Keratinocyte (primary cell): ENCODE measurements around the gene ARMC3.

Experiments used
- EZH2 ChIP-seq: IDR thresholded peaks from one replicate; pipeline ENCODE4 v1.6.1; 2012; ENCODE audit warnings: inconsistent platforms, mild to moderate bottlenecking, low read length, moderate library complexity
- TF ChIP-seq, protein P1 (sequence below), 3 experiments: IDR thresholded peaks in 1 of 3; conservative IDR thresholded peaks in 1 of 3; optimal IDR thresholded peaks in 1 of 3; 2 replicates in 2 of 3; 3 replicates in 1 of 3; pipeline versions ENCODE3 to v1.5.1; 2011; ENCODE audit warnings: low read length in 3 of 3, mild to moderate bottlenecking in 3 of 3, moderate library complexity in 2 of 3, control low read depth in 1 of 3, inconsistent platforms in 1 of 3; ENCODE audit not compliant: insufficient read depth in 2 of 3; ENCODE audit errors: extremely low read depth in 1 of 3

DNA sequence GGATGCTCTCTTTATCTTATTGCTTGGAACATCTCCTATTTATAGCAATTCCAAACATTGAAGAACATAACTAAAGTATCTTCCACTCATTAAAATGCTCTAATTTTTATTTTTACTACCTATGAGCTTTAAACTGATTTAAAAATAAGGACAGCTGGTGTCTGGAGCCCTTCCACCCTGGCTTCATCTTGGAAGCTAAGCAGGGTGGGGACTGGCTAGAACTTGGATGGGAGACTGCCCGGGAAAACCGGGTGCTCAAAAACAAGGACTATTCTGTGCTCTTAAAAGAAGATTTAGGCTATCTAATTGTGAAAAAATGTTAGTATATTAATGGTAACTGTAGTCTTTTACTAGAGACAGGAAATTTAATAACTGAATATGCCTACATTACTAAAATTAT, 69.2 kb downstream of the ARMC3 start:
- TF ChIP-seq, protein P1, sequence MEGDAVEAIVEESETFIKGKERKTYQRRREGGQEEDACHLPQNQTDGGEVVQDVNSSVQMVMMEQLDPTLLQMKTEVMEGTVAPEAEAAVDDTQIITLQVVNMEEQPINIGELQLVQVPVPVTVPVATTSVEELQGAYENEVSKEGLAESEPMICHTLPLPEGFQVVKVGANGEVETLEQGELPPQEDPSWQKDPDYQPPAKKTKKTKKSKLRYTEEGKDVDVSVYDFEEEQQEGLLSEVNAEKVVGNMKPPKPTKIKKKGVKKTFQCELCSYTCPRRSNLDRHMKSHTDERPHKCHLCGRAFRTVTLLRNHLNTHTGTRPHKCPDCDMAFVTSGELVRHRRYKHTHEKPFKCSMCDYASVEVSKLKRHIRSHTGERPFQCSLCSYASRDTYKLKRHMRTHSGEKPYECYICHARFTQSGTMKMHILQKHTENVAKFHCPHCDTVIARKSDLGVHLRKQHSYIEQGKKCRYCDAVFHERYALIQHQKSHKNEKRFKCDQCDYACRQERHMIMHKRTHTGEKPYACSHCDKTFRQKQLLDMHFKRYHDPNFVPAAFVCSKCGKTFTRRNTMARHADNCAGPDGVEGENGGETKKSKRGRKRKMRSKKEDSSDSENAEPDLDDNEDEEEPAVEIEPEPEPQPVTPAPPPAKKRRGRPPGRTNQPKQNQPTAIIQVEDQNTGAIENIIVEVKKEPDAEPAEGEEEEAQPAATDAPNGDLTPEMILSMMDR (optimal IDR thresholded peaks at IDR 0.05 in 1 of 3, IDR thresholded peaks at IDR 0.05 in 1 of 3, conservative IDR thresholded peaks at IDR 0.05 in 1 of 3; ENCODE audit: extremely low read depth in 1 of 3, insufficient read depth in 2 of 3, low read length in 3 of 3) = no peak
- no peak for TF ChIP-seq EZH2
